Liver (tissue), 9 donors: Measurements from ENCODE around the gene SLC45A2. TPM values are rescaled to one million over a fixed set of nuclear protein-coding genes. Genes with fewer than 3 reads are reported as not detected.

Source experiments
- DNase-seq: peaks from one replicate; pipeline ENCODE4 v3.0.0-alpha.2; 2017; ENCODE audit warnings: low spot score
- H3K27ac ChIP-seq, 2 donors: one replicate each; pipeline ENCODE4 v1.7.0; 2013; ENCODE audit warnings: inconsistent platforms in 2 of 2, low read length in 2 of 2, control low read depth in 1 of 2, low read depth in 1 of 2, mild to moderate bottlenecking in 1 of 2
- H3K27me3 ChIP-seq, 4 donors: one replicate each; pipeline versions ENCODE4 v1.6.1 to v1.7.0; 2013; ENCODE audit warnings: low read length in 3 of 4, inconsistent platforms in 1 of 4, mild to moderate bottlenecking in 1 of 4, moderate library complexity in 1 of 4; ENCODE audit not compliant: control insufficient read depth in 4 of 4, insufficient read depth in 4 of 4
- H3K36me3 ChIP-seq, 4 donors: one replicate each; pipeline versions ENCODE4 v1.6.1 to v1.7.0; 2013; ENCODE audit warnings: low read length in 3 of 4, mild to moderate bottlenecking in 3 of 4, low read depth in 1 of 4, moderate library complexity in 1 of 4; ENCODE audit not compliant: control insufficient read depth in 4 of 4, insufficient read depth in 3 of 4
- H3K4me1 ChIP-seq, 4 donors: one replicate each; pipeline versions ENCODE4 v1.6.1 to v1.7.0; 2013; ENCODE audit warnings: low read length in 3 of 4, mild to moderate bottlenecking in 3 of 4, moderate library complexity in 1 of 4; ENCODE audit not compliant: control insufficient read depth in 4 of 4, insufficient read depth in 4 of 4
- H3K4me3 ChIP-seq, 3 donors: one replicate each; pipeline versions ENCODE4 v1.6.1 to v1.7.0; 2013; ENCODE audit warnings: low read length in 3 of 3, control low read depth in 1 of 3, low read depth in 1 of 3, mild to moderate bottlenecking in 1 of 3
- H3K9ac ChIP-seq, 2 donors: one replicate each; pipeline ENCODE4 v1.7.0; 2013; ENCODE audit warnings: low read length in 2 of 2, mild to moderate bottlenecking in 2 of 2, moderate library complexity in 2 of 2, control low read depth in 1 of 2, low read depth in 1 of 2
- H3K9me3 ChIP-seq, 4 donors: one replicate each; pipeline versions ENCODE4 v1.6.1 to v1.7.0; 2013; ENCODE audit warnings: low read length in 3 of 4; ENCODE audit not compliant: control insufficient read depth in 4 of 4
- ATF3 ChIP-seq: IDR thresholded peaks from 2 replicates; pipeline ENCODE4 v1.6.1; 2016; ENCODE audit warnings: antibody characterized with exemption
- EGR1 ChIP-seq, 2 donors: IDR thresholded peaks; 2 replicates each; pipeline ENCODE4 v1.6.1; 2016 to 2018; ENCODE audit warnings: antibody characterized with exemption in 2 of 2, low read depth in 2 of 2
- FOXA1 ChIP-seq: IDR thresholded peaks from 2 replicates; pipeline ENCODE4 v1.6.1; 2016; ENCODE audit warnings: antibody characterized with exemption
- FOXA2 ChIP-seq: IDR thresholded peaks from 2 replicates; pipeline ENCODE4 v1.6.1; 2016; ENCODE audit warnings: antibody characterized with exemption
- GABPA ChIP-seq, 2 donors: IDR thresholded peaks in 1 of 2; conservative IDR thresholded peaks in 1 of 2; 2 replicates each; pipeline ENCODE4 v1.6.1; 2016; ENCODE audit warnings: antibody characterized with exemption in 2 of 2, mild to moderate bottlenecking in 1 of 2, moderate library complexity in 1 of 2
- HNF4A ChIP-seq, 2 donors: conservative IDR thresholded peaks; 2 replicates each; pipeline ENCODE4 v1.6.1; 2016; ENCODE audit warnings: antibody characterized with exemption in 2 of 2, mild to moderate bottlenecking in 2 of 2
- HNF4G ChIP-seq: IDR thresholded peaks from 2 replicates; pipeline ENCODE4 v1.6.1; 2016; ENCODE audit warnings: antibody characterized with exemption
- JUND ChIP-seq, 2 donors: IDR thresholded peaks; 2 replicates each; pipeline ENCODE4 v1.6.1; 2016; ENCODE audit warnings: antibody characterized with exemption in 2 of 2
- NR2F2 ChIP-seq: IDR thresholded peaks from 2 replicates; pipeline ENCODE4 v1.6.1; 2016; ENCODE audit warnings: antibody characterized with exemption
- RAD21 ChIP-seq, 2 donors: IDR thresholded peaks; 2 replicates each; pipeline ENCODE4 v1.6.1; 2016; ENCODE audit warnings: antibody characterized with exemption in 2 of 2, mild to moderate bottlenecking in 2 of 2
- RXRA ChIP-seq, 2 donors: IDR thresholded peaks; 2 replicates each; pipeline ENCODE4 v1.6.1; 2017 to 2018; ENCODE audit warnings: antibody characterized with exemption in 2 of 2, mild to moderate bottlenecking in 1 of 2
- SP1 ChIP-seq: IDR thresholded peaks from 2 replicates; pipeline ENCODE4 v1.6.1; 2018; ENCODE audit warnings: antibody characterized with exemption, mild to moderate bottlenecking
- TAF1 ChIP-seq: conservative IDR thresholded peaks from 2 replicates; pipeline ENCODE4 v1.6.1; 2016; ENCODE audit warnings: antibody characterized with exemption, mild to moderate bottlenecking
- YY1 ChIP-seq: IDR thresholded peaks from 2 replicates; pipeline ENCODE4 v1.6.1; 2016; ENCODE audit warnings: antibody characterized with exemption, mild to moderate bottlenecking
- WGBS: extraction: QIAGEN DNeasy Blood & Tissue Kit; methylation state at CpG from one replicate; pipeline ENCODE4 v1.1.7; 2013; 5-methylcytosine and 5-hydroxymethylcytosine counted together
- polyA plus RNA-seq, 2 donors: library from polyadenylated mRNA; stranded (reverse) in 1 of 2; unstranded in 1 of 2; fragments of 200-250 nt in 1 of 2; fragments of >200 nt in 1 of 2; fragmentation: Nextera tagmentation in 1 of 2; extraction: Ambion mirVana in 1 of 2; gene quantifications; one replicate each; pipeline versions ENCODE4 v1.2.1 to v1.2.3, GENCODE V29; 2013 to 2015
- total RNA-seq, 2 donors: library from RNA; depleted of rRNA; stranded (reverse); fragments of >200 nt; gene quantifications; one replicate each; pipeline ENCODE4 v1.2.3, GENCODE V29; 2014
- TF ChIP-seq, protein P1 (sequence below): fragments of 150-350 bp; IDR thresholded peaks from 2 replicates; pipeline ENCODE4 v1.5.1; 2017; ENCODE audit warnings: improper control_type of control experiment, low read depth, low read length; ENCODE audit not compliant: missing input control
- TF ChIP-seq, protein P2 (sequence below): IDR thresholded peaks from 2 replicates; pipeline ENCODE4 v1.6.1; 2016; ENCODE audit warnings: antibody characterized with exemption, mild to moderate bottlenecking
- TF ChIP-seq, protein P3 (sequence below): IDR thresholded peaks from 2 replicates; pipeline ENCODE4 v1.6.1; 2016; ENCODE audit warnings: antibody characterized with exemption
- TF ChIP-seq, protein P4 (sequence below): IDR thresholded peaks from 2 replicates; pipeline ENCODE4 v1.6.1; 2016; ENCODE audit warnings: antibody characterized with exemption
- donor health status: healthy.
- donor health status: healthy.
- donor health status: healthy.
- donor health status: healthy.
- donor health status: healthy.

SLC45A2 gene
- total and polyA plus RNA-seq, 4 donors: 0.01 to 1.3 TPM; not detected in 2

DNA sequence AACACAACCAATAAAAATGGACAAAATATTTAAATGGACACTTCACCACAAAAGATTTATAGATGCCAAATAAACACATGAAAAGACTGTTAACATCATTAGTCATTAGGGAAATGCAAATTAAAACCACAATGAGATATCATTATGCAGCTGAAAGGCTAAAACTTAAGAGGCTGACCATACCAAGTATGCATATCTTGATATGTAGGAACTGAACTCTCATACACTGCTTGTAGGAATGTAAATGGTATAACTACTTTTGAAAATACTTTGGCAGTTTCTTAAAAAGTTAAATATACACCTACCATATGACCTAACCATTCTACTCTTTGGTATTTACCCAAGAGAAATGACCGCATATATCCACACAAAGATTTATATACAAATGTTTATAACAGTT lies 79.1 kb downstream of the SLC45A2 start:
- no peak for DNase-seq
- H3K4me3 ChIP-seq: no peak overlapping the region
- no peaks in the 10 kb centered on the region for H3K4me1 ChIP-seq
- peaks cover 1 to 15% (median 2%) of the 10 kb centered on the region in 4 donors for H3K9me3 ChIP-seq
- H3K27ac ChIP-seq: no peak overlapping the region
- no peak for TF ChIP-seq RXRA (IDR thresholded peaks at IDR 0.05)
- no peak for TF ChIP-seq ATF3
- TF ChIP-seq, protein P1, sequence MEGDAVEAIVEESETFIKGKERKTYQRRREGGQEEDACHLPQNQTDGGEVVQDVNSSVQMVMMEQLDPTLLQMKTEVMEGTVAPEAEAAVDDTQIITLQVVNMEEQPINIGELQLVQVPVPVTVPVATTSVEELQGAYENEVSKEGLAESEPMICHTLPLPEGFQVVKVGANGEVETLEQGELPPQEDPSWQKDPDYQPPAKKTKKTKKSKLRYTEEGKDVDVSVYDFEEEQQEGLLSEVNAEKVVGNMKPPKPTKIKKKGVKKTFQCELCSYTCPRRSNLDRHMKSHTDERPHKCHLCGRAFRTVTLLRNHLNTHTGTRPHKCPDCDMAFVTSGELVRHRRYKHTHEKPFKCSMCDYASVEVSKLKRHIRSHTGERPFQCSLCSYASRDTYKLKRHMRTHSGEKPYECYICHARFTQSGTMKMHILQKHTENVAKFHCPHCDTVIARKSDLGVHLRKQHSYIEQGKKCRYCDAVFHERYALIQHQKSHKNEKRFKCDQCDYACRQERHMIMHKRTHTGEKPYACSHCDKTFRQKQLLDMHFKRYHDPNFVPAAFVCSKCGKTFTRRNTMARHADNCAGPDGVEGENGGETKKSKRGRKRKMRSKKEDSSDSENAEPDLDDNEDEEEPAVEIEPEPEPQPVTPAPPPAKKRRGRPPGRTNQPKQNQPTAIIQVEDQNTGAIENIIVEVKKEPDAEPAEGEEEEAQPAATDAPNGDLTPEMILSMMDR: no peak
- TF ChIP-seq, protein P2, sequence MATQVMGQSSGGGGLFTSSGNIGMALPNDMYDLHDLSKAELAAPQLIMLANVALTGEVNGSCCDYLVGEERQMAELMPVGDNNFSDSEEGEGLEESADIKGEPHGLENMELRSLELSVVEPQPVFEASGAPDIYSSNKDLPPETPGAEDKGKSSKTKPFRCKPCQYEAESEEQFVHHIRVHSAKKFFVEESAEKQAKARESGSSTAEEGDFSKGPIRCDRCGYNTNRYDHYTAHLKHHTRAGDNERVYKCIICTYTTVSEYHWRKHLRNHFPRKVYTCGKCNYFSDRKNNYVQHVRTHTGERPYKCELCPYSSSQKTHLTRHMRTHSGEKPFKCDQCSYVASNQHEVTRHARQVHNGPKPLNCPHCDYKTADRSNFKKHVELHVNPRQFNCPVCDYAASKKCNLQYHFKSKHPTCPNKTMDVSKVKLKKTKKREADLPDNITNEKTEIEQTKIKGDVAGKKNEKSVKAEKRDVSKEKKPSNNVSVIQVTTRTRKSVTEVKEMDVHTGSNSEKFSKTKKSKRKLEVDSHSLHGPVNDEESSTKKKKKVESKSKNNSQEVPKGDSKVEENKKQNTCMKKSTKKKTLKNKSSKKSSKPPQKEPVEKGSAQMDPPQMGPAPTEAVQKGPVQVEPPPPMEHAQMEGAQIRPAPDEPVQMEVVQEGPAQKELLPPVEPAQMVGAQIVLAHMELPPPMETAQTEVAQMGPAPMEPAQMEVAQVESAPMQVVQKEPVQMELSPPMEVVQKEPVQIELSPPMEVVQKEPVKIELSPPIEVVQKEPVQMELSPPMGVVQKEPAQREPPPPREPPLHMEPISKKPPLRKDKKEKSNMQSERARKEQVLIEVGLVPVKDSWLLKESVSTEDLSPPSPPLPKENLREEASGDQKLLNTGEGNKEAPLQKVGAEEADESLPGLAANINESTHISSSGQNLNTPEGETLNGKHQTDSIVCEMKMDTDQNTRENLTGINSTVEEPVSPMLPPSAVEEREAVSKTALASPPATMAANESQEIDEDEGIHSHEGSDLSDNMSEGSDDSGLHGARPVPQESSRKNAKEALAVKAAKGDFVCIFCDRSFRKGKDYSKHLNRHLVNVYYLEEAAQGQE: no peak
- no peak for TF ChIP-seq HNF4G
- no peak for TF ChIP-seq GABPA (IDR thresholded peaks at IDR 0.05 in 1 of 2, conservative IDR thresholded peaks at IDR 0.05 in 1 of 2)
- no peak for TF ChIP-seq SP1
- no peak for TF ChIP-seq FOXA2
- TF ChIP-seq HNF4A (conservative IDR thresholded peaks at IDR 0.05): no peak
- TF ChIP-seq EGR1 (IDR thresholded peaks at IDR 0.05; ENCODE audit: low read depth in 2 of 2): no peak
- no peak for TF ChIP-seq YY1
- no peak for TF ChIP-seq TAF1
- no peak for TF ChIP-seq JUND (IDR thresholded peaks at IDR 0.05)
- no peak for TF ChIP-seq FOXA1
- TF ChIP-seq, protein P3, sequence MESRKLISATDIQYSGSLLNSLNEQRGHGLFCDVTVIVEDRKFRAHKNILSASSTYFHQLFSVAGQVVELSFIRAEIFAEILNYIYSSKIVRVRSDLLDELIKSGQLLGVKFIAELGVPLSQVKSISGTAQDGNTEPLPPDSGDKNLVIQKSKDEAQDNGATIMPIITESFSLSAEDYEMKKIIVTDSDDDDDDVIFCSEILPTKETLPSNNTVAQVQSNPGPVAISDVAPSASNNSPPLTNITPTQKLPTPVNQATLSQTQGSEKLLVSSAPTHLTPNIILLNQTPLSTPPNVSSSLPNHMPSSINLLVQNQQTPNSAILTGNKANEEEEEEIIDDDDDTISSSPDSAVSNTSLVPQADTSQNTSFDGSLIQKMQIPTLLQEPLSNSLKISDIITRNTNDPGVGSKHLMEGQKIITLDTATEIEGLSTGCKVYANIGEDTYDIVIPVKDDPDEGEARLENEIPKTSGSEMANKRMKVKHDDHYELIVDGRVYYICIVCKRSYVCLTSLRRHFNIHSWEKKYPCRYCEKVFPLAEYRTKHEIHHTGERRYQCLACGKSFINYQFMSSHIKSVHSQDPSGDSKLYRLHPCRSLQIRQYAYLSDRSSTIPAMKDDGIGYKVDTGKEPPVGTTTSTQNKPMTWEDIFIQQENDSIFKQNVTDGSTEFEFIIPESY: no peak
- TF ChIP-seq RAD21 (IDR thresholded peaks at IDR 0.05): no peak
- TF ChIP-seq NR2F2: no peak
- TF ChIP-seq, protein P4, sequence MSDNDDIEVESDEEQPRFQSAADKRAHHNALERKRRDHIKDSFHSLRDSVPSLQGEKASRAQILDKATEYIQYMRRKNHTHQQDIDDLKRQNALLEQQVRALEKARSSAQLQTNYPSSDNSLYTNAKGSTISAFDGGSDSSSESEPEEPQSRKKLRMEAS: no peak
- no peaks in the 10 kb centered on the region for H3K27me3 ChIP-seq
- no peak overlapping the region for H3K9ac ChIP-seq
- H3K36me3 ChIP-seq: no peaks in the 10 kb centered on the region
- WGBS: 79% methylated on average over 1 of the region's 1 CpG
